Measurements from ENCODE around the gene SS18L1.

The SS18L1 gene

GRCh38 chr20:62229667-62230066 is 86.1 kb downstream of the SS18L1 start:
- DNase-seq (ENCODE audit: low read depth): no peak
- no peak for TF ChIP-seq CTCF (conservative IDR thresholded peaks at IDR 0.05; ENCODE audit: low read length)
- H3K4me3 ChIP-seq (ENCODE audit: low read length): no peak overlapping the region

- H3K4me3 ChIP-seq (ENCODE audit: low read length): no peak overlapping the region
- DNase-seq (ENCODE audit: low read depth): no peak
- TF ChIP-seq CTCF (conservative IDR thresholded peaks at IDR 0.05; ENCODE audit: low read length): no peak
Observed at GRCh38 chr20:62230276-62230675, 86.7 kb downstream of the SS18L1 start.

- no peak for DNase-seq (ENCODE audit: low read depth)
- TF ChIP-seq CTCF (conservative IDR thresholded peaks at IDR 0.05; ENCODE audit: low read length): no peak
- no peak overlapping the region for H3K4me3 ChIP-seq (ENCODE audit: low read length)
Observed at GRCh38 chr20:62230696-62231095, 87.1 kb downstream of the SS18L1 start.

- TF ChIP-seq CTCF (conservative IDR thresholded peaks at IDR 0.05; ENCODE audit: low read length): no peak
- DNase-seq (ENCODE audit: low read depth): no peak
- H3K4me3 ChIP-seq (ENCODE audit: low read length): no peak overlapping the region
Observed at GRCh38 chr20:62231292-62231691, 87.7 kb downstream of the SS18L1 start.
